Measurements from ENCODE around the gene OR5H15.
"Not testable (repeated sequence)": the region's sequence is repeated elsewhere in the genome, so short reads cannot be mapped to it uniquely, and the experiment has no call there.

OR5H15 gene
- long read RNA-seq, donor 1 = 0 reads
- long read RNA-seq, donor 2 = 0 reads
- long read RNA-seq, donor 3 = 0 reads
- long read RNA-seq, donor 4 = 0 reads
- long read RNA-seq, donor 5 = 0 reads
- long read RNA-seq, donor 6 = 0 reads
- long read RNA-seq, donor 7 = 0 reads
- long read RNA-seq, donor 8 = 0 reads

DNA sequence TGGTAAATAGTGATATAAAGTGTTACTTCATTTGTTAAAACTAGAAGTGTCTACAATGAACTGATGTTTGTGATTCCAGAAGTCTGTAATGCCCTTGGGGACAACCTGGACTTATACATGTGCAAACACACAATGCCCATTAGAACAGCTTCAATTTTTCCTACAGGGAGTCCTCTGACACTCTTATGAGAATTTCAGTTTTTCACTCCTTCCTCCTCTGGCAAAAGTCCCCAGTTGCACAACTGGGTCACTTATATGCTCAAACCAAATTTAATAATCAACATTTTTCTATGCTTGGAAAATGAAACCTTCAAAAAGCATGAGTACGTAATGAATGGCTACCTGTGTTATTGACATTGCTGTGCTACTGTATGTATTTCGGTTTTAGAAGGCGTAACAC, at the start of gene OR5H15:
TSS of gene OR5H15 (plus strand) at position 301 of the 400 bp plus-strand sequence. CDS start 2,004 bp downstream, outside the sequence.
- no peak for DNase-seq

DNA sequence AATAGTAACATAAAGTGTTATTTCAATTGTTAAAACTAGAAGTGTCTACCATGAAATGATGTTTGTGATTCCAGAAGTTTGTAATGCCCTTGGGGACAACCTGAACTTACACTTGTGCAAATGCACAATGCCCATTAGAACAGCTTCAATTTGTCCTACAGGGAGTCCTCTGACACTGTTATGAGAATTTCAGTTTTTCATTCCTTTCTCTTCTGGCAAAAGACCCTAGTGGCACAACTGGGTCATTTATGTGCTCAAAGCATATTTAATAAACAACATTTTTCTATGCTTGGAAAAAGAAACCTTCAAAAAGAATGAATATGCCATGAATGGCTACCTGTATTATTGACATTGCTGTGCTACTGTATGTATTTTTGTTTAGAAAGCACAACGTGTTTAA, 36.1 kb upstream of the OR5H15 start, which contains the start of gene OR5H1:
TSS of gene OR5H1 (plus strand) at position 301 of the 400 bp plus-strand sequence. CDS start 1,977 bp downstream, outside the sequence.
- DNase-seq = no peak

DNA sequence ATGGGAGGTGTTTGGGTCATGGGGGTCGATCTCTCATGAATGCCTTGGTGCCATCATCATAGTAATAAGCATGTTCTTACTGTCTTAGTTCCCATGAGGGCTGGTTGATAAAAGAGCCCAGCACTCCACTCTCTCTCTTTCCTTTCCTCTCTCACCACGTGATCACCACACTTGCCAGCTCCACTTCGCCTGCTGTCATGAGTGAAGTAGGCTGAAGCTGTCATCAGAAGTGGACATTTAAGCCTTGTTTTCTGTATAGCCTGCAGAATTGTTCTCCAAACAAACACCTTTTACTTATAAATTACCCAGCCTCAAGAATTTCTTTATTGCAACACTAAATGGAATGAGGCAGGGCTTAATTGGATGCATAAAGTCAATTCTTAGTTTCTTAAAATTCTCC, 29.9 kb upstream of the OR5H15 start:
- no peak for DNase-seq

DNA sequence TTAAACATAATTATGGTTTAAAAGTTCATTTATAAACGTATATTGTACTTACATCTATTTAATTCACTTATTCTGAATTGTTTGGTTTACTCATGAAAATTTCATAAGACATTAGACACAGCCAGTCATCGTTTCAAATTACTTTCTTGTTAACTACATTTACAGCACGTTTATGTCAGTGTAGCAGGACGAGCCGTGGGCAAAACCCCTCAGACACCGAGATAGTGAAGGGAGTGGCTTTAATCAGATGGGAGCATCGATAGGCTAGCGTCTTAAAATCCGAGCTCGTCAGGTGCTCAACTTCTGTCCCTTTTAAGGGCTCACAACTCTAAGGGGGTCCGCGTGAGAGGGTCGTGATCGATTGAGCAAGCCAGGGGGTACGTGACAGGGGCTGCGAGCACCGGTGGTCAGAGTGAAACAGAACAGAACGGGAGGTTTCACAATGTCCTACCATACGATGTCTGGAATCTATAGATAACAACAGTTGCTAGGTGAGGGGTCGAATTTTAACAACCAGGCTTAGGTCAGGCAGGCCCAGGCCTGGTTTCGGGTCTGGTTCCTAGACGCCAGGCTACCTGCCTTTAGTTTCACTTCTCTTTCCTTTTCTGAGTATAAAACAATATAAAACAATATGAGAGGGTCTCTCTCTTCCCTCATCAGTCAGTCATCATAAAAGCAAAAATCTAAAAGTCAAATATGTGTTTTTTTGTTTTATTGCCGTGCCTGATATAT, 28.5 kb upstream of the OR5H15 start:
- not testable (repeated sequence) for DNase-seq

DNA sequence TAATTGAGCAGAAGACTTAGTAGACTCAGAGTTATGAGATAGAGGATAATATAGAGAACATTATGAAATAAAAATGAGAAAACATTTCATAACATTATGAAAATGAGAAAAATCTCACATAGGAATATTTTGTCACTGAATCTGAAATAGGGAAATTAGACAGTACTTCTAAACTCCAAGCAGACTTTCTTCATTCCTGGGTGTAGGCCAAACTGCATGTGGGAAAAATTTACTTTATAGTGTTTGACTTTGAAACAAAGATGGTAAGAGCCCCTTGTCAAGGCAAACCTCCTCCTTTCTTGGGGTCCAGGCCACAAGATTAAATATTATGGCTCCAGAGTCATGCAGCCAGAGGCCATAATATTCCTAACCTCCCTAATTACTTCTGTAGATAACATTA, 26.0 kb upstream of the OR5H15 start:
- no peak for DNase-seq

DNA sequence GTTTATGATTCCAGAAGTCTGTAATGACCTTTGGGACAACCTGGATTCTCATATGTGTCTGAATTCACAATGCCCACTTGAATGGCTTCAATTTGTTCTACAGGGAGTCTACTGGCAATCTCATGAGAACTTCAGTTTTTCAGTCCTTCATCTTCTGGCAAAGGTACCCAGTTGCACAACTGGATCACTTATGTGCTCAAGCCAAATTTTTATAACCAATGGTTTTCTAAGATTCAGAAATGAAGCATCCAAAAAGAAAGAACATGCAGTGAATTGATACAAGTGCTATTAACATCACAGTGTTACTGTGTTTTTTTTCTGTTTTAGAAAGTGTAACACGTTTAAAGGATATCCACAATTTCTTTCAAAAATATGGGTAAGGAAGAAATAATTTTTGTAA, 19.3 kb upstream of the OR5H15 start, which contains the start of gene OR5H14:
TSS of gene OR5H14 (plus strand) at position 301 of the 400 bp plus-strand sequence. CDS start 1,907 bp downstream, outside the sequence.
- DNase-seq = no peak

DNA sequence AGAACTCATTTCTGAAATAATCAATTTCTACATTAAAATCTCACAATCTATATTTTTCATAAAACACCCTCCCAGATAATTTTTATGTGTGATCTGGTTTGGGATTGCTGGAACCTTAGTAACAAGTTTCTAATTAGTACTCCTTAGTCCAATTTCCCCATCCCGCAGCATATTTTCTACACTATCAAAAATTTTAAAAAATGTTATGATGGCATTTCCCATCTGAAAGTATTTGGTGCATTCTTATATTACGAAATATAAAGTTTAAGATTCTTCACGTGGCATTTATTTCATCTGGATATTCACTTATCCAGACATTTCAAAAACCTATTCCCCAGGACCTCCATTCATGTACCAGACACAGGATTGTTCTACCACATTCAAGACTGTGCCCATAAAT, 17.7 kb upstream of the OR5H15 start:
- DNase-seq = no peak

DNA sequence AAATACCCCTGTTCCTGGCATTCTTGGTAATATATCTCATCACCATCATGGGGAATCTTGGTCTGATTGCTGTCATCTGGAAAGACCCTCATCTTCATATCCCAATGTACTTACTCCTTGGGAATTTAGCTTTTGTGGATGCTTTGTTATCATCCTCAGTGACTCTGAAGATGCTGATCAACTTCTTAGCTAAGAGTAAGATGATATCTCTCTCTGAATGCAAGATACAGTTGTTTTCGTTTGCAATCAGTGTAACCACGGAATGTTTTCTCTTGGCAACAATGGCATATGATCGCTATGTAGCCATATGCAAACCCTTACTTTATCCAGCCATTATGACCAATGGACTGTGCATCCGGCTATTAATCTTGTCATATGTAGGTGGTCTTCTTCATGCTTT, 17.0 kb upstream of the OR5H15 start:
- not testable (repeated sequence) for DNase-seq

DNA sequence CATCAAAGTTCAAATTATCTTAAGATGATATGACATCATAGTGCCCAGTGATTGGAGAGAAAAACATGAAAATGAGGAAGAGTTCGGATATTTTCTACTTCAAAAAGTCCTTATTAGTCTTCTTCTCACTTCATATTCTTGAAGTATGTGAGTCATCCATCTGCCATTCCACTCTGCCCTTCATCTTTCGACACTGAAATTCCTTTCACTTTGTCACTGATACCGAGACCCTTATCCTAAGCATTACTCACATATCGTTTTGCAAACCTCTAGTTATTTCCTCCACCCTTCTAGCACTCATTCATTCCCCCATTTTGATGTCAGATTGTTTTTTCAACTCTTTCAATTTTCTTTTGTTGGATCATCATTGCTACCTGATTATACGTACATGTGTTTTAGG, 15.3 kb upstream of the OR5H15 start:
- no peak for DNase-seq

DNA sequence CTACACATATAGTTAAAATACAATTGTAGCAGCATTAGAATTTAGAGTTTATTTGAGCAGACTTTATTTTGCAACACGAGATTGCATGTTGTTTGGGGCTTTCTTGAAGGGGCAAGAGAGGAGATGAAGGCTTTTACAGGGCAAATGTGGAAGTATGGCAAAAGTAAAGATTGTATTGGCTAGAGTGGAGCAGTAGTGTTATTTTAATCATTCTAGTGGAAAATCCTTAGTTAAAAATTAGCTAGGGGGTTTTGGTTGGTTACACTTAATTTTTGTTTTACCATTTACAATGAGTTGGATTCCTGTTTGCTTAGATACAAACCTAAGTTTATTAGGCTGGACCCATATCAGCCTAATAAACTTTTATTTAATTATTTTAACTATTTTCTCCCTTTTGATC, 4.6 kb downstream of the OR5H15 start:
- no peak for DNase-seq

DNA sequence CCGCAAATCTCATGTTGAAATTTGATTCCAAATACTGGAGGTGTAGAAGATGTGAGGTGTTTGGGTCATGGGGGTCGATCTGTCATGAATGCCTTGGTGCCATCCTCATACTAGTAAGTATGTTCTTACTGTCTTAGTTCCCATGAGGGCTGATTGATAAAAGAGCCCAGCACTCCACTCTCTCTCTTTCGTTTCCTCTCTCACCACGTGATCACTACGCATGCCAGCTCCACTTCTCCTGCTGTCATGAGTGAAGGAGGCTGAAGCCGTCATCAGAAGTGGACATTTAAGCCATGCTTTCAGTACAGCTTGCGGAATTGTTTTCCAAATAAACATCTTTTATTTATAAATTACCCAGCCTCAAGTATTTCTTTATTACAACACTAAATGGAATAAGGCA, 6.1 kb downstream of the OR5H15 start:
- DNase-seq = no peak

DNA sequence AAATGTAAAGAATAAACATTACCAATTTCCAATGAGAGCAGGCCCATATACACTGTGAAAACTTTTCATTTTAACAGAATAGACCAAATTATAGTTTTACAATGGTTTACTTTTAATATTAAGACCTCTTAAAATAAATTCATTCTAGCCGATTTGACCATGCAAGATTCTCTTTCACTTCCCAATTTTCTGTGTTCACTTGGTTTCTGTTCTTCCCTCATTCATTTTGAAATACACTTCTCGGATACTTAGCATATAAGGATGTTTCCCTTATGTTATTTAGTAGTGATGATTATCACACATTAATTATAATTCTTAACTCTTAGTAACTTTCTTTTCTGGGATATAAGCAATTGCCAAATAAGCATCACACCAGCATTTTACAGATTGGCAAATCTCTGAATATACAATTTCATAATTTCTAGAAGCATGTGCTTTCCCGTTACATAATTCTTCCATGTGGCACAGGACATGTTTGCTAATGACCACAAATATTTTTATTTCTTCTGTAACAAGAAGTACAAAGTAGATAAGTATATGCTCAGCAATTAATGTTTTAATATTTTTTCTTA, 13.9 kb downstream of the OR5H15 start:
- DNase-seq = no peak

DNA sequence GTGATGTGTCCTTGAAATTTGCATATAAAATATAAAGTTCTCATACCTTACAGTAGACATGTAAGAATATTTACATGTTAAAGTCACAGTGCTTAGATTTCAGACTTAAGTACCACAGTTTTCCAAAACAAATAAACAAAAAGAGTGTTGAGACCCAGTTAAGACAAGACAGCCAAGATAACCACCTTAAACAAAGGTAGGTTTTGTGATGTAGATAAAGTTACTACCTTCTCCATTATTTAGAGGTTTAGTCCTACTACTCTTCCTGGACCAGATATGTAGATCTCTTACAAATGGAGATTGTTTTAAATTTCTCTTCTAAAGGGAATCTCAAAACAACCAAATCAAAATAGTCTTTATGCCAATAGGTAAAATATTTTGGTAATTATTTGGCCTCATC, 15.7 kb downstream of the OR5H15 start:
- no peak for DNase-seq

DNA sequence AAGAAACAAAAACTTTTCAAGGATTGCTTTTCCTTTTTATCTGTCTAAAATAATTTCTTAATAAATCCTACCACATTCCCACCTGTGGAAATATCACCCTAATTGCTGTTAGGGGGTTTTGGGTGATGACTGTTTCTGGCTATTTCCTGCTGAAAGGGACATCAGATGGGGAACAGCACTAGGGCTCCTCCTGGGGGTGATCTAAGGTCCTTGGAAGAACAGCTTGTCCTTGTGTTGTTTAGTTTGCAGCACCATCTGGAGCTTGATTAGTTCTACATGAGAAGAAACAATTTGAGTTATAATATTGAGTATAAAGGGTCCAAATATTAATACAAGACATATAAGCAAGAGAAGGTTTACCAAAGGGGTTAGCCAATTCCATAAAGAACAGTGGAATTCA, 18.7 kb downstream of the OR5H15 start:
- DNase-seq = no peak

DNA sequence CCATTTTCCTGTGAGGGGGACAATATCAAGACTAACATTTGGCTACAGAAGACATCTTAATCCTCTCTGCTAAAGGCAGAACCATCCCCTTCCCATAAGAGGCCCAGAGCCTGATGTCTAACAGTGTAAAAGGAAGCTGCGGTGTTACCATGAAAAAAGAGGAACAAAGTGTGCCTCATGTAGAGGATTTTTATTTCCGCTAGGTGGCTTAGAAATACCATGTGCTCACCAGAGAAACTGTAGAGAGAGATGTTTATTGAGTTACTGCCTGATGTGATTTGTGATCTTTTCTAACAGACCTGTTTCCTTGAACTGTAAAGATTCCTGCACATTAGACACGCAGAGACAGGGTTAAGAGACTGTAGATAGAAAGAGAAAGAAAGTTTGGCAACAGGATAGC, 22.0 kb downstream of the OR5H15 start:
- no peak for DNase-seq

DNA sequence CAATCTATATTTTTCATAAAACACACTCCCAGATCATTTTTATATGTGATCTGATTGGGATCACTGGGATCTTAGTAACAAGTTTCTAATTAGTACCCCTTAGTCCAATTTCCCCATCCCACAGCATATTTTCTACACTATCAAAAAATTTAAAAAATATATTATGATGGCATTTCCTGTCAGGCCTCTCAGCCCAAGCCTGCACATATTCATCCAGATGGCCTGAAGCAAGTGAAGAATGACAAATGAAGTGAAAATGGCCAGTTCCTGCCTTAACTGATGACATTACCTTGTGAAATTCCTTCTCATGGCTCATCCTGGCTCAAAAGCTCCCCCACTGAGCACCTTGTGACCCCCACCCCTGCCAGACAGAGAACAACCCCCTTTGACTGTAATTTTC, 24.4 kb downstream of the OR5H15 start:
- DNase-seq = not testable (repeated sequence)

DNA sequence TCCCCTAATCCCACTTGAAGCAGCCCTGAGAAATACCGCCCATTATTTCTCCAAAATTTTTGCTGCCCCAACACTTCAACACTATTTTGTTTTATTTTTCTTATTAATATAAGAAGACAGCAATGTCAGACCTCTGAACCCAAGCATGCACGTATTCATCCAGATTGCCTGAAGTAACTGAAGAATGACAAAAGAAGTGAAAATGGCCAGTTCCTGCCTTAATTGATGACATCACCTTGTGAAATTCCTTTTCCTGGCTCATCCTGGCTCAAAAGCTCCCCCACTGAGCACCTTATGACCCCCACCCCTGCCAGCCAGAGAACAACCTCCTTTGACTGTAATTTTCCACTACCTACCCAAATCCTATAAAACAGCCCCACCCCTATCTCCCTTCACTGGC, 29.8 kb downstream of the OR5H15 start:
- DNase-seq = not testable (repeated sequence)

DNA sequence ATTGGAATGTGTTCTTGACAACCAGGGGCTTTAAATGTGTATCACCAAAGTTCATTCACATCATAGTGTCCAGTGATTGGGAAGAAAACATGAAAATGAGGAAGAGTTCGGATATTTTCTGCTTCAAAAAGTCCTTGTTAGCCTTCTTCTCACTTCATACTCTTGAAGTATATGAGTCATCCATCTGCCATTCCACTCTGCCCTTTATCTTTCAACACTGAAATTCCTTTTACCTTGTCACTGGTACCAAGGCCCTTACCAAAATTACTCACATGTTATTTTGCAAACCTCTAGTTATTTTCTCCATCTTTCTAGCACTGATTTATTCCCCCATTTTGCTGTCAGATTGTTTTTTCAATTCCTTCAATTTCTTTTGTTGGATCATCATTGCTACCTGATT, 32.5 kb downstream of the OR5H15 start:
- DNase-seq = no peak

DNA sequence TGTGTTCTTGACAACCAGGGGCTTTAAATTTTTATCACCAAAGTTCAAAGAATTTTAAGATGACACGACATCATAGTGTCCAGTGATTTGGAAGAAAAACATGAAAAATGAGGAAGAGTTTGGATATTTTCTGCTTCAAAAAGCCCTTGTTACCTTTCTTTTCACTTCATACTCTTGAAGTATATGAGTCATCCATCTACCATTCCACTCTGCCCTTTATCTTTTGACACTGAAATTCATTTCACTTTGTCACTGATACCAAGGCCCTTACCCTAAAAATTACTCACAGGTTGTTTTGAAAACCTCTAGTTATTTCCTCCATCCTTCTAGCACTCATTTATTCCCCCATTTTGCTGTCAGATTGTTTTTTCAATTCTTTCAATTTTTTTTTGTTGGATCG, 42.7 kb downstream of the OR5H15 start:
- no peak for DNase-seq

DNA sequence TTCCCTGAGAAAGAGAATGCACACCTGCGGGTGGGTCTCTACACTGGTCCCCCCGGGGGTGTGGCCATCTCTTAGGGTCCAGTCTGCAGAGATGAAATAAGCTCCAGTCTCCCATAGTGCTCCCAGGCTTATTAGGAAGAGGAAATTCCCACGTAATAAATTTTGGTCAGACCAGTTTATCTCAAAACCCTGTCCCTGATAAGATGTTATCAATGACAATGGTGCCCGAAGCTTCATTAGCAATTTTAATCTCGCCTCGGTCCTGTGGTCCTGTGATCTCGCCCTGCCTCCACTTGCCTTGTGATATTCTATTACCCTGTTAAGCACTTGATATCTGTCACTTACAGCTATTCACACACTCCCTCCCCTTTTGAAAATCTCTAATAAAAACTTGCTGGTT, 46.8 kb downstream of the OR5H15 start:
- no peak for DNase-seq

DNA sequence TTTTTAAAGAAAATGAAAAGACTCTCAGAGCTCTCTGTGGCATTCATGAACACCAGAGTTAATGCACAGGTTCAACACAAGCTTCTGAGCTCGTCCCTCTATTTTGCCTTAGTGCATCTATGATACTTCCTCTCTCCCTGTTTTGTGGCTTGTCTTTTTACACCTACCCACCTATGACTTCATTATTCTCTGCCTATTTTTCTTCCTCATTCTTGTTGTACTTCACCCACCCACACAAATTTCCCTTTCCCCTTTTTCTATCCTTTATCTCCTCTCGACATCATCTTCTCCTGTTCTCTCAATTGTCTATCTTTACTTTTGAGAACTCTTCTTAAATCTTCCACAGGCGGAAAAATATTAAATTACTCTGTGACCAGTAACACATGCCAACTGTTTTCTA, 48.6 kb downstream of the OR5H15 start:
- no peak for DNase-seq

Measured in right kidney (tissue), 9 donors.